K562 treated with DMSO at 1 percent for 48 hours (cell line): ENCODE results near the gene MUS81. TPM values are rescaled to one million over a fixed set of nuclear protein-coding genes. Genes with fewer than 3 reads are reported as not detected.

Experiments used
- total RNA-seq: library from RNA; unstranded; fragments of 300-600 nt; gene quantifications from 2 replicates; pipeline ENCODE4 v1.2.3, GENCODE V29; 2022; ENCODE audit warnings: low replicate concordance; ENCODE audit errors: extremely low read depth

The MUS81 gene, protein sequence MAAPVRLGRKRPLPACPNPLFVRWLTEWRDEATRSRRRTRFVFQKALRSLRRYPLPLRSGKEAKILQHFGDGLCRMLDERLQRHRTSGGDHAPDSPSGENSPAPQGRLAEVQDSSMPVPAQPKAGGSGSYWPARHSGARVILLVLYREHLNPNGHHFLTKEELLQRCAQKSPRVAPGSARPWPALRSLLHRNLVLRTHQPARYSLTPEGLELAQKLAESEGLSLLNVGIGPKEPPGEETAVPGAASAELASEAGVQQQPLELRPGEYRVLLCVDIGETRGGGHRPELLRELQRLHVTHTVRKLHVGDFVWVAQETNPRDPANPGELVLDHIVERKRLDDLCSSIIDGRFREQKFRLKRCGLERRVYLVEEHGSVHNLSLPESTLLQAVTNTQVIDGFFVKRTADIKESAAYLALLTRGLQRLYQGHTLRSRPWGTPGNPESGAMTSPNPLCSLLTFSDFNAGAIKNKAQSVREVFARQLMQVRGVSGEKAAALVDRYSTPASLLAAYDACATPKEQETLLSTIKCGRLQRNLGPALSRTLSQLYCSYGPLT
- total RNA-seq, result not detected in 2 replicates

GRCh38 chr11:65860278-65861164, at the start of gene MUS81:
Gene MUS81 (plus strand): TSS chr11:65860433. CDS start chr11:65860754, 321 bp downstream.

GRCh38 chr11:65833297-65834030, 26.8 kb upstream of the MUS81 start, which contains the start of gene SNX32:
Gene SNX32 (plus strand): TSS chr11:65833963. CDS start chr11:65834066, 103 bp downstream.

GRCh38 chr11:65857853-65858680, 2.2 kb upstream of the MUS81 start, which contains the start of gene CFL1:
Gene CFL1 (minus strand): TSS chr11:65858180. CDS start chr11:65858099, 81 bp downstream.

DNA sequence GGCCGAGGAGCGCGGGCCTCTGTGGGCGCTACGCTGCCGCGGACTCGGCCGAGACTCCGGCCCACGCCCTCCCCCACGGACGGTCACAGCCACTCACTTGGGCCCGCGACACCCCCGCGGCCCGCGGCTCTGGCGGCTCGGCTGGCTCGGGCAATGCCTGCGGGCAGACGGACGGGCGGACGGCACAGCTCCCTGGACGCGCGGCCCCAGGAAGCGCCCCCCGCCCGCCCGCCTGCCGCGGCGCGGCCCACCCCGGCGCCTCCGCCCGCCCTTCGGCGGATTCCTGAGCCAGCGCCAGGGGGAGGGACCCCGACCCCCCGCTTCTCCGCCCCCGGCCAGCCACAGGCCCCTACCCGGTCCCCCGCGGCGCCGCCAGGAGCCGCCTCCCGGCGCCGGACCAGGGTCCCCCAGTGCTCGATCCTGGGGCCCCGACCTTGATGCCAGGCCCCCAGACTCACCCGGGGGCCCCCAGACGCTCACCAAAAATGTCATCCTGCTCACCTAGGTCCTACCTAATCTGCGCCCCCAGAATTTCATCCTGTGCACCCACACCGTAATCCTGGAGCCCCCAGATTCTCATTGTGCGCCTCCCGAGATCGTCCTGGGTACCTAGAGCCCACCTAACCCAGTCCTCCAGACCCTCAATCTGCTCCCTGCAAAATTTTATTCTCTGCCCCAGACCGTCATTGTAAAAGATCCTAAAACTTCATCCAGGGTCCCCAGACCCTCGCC, 12.5 kb downstream of the MUS81 start, which contains the start of gene EFEMP2:
TSS of gene EFEMP2 (minus strand) at position 215 of the 732 bp plus-strand sequence. CDS start 446 bp downstream, outside the sequence.

DNA sequence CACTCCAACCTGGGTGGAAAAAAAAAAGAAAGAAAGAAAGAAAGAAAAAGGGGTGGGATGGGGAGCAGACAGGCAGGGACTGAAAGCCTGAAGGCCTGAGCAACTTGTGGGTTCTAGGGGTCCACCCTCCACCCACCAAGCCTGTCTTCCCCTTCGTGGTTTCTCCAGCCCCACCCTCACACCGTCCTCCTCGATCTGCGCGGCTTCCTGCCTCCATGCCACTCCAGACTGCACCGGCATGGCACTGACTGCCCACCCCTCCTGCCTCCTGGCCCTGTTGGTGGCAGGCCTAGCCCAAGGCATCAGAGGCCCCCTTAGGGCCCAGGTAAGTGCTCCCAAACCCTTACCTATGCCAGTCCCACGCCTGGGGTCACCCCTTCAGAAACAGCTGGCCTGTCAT, 19.4 kb downstream of the MUS81 start, which contains the start of gene CTSW:
TSS of gene CTSW (plus strand) at position 221 of the 400 bp plus-strand sequence. CDS start at position 239, 18 bp downstream.

GRCh38 chr11:65888163-65888814, 28.1 kb downstream of the MUS81 start, which contains the start of gene FIBP:
Gene FIBP (minus strand): TSS chr11:65888471. CDS start chr11:65888418, 53 bp downstream.

GRCh38 chr11:65890324-65891218, 30.3 kb downstream of the MUS81 start, which contains the start of gene CCDC85B:
Gene CCDC85B (plus strand): TSS chr11:65890673. CDS start chr11:65890784, 111 bp downstream.

DNA sequence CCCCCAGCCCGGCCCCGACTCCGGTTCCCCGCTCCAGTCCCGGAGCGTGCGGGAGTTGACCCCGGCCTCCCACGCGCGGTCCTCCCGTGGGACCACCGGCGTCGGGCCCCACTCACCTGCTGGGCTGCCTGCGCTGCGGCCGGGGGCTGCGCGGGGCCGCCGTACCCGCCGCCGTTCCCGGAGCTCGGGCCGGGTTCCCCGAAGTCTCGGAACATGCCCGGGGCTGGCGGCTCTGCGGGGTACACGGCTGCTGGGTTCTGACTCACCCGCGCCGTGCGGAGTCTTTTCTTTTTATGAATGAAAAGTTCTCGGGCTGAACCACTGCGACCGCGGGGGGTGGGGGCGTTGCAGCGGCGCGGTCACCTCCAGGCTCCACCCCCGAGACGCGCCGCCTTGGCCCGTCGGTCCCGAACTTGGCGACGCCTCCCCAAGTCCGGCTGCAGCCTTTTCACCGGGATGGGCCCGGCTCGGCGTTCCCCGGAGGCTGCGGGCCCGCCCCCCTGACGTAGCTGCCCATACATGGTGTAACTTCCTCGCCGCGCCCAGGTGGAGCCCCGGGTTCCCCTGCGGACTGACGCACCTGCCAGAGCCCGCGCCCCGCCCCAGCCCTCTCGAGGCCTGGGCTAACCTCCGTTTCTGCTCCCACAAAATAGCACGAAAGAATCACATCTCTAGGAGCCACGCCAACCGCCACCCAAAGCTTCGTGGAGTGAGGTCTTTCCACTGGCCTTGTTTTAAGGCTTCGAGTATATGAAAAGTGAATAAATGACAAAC, 40.1 kb downstream of the MUS81 start, which contains the start of gene FOSL1:
TSS of gene FOSL1 (minus strand) at position 264 of the 774 bp plus-strand sequence. CDS start at position 215, 49 bp downstream.

Other genes with a start within 250 kb of the MUS81 start
- gene MAP3K11, start 246.2 kb upstream of the MUS81 start, total RNA-seq, result 226 TPM in 1 of 2 replicates, not detected in the other
- not detected in 2 replicates for gene PCNX3, start 244.7 kb upstream of the MUS81 start, total RNA-seq
- gene SIPA1, start 222.3 kb upstream of the MUS81 start, total RNA-seq, result 104 TPM in 1 of 2 replicates, not detected in the other
- not detected in 2 replicates for gene RELA, start 197.5 kb upstream of the MUS81 start, total RNA-seq
- gene KAT5, start 148.2 kb upstream of the MUS81 start, total RNA-seq, result not detected in 2 replicates
- not detected in 2 replicates for gene RNASEH2C, start 139.6 kb upstream of the MUS81 start, total RNA-seq
- not detected in 2 replicates for gene AP5B1, start 79.5 kb upstream of the MUS81 start, total RNA-seq
- not detected in 2 replicates for gene OVOL1, start 73.4 kb upstream of the MUS81 start, total RNA-seq
- gene SNX32, start 26.5 kb upstream of the MUS81 start, total RNA-seq, result not detected in 2 replicates
- 572 TPM in 1 of 2 replicates, not detected in the other for gene CFL1, start 2.3 kb upstream of the MUS81 start, total RNA-seq
- gene EFEMP2, start 12.4 kb downstream of the MUS81 start, total RNA-seq, result not detected in 2 replicates
- not detected in 2 replicates for gene CTSW, start 19.4 kb downstream of the MUS81 start, total RNA-seq
- not detected in 2 replicates for gene FIBP, start 28.0 kb downstream of the MUS81 start, total RNA-seq
- gene CCDC85B, start 30.2 kb downstream of the MUS81 start, total RNA-seq, result not detected in 2 replicates
- gene FOSL1, start 40.0 kb downstream of the MUS81 start, total RNA-seq, result not detected in 2 replicates
- gene C11orf68, start 58.6 kb downstream of the MUS81 start, total RNA-seq, result not detected in 2 replicates
- gene DRAP1, start 59.0 kb downstream of the MUS81 start, total RNA-seq, result not detected in 2 replicates
- not detected in 2 replicates for gene TSGA10IP, start 85.0 kb downstream of the MUS81 start, total RNA-seq
- gene SART1, start 101.3 kb downstream of the MUS81 start, total RNA-seq, result not detected in 2 replicates
- gene EIF1AD, start 141.7 kb downstream of the MUS81 start, total RNA-seq, result not detected in 2 replicates
- not detected in 2 replicates for gene BANF1, start 142.1 kb downstream of the MUS81 start, total RNA-seq
- not detected in 2 replicates for gene CST6, start 151.6 kb downstream of the MUS81 start, total RNA-seq
- not detected in 2 replicates for gene CATSPER1, start 166.0 kb downstream of the MUS81 start, total RNA-seq
- gene GAL3ST3, start 188.7 kb downstream of the MUS81 start, total RNA-seq, result not detected in 2 replicates
- not detected in 2 replicates for gene SF3B2, start 191.9 kb downstream of the MUS81 start, total RNA-seq
- not detected in 2 replicates for gene PACS1, start 209.8 kb downstream of the MUS81 start, total RNA-seq